Endodermal cell (in vitro differentiated cells): ENCODE data around the gene YIF1A. TPM values are rescaled to one million over a fixed set of nuclear protein-coding genes. Genes with fewer than 3 reads are reported as not detected.

Experiments
- DNase-seq: peaks from one replicate; pipeline ENCODE4 v3.0.0-alpha.2; 2017
- H3K27ac ChIP-seq: 2 replicates; pipeline ENCODE4 v1.5.1; 2013; ENCODE audit warnings: mild to moderate bottlenecking, low read depth, low read length, moderate library complexity
- H3K27me3 ChIP-seq: 2 replicates; pipeline ENCODE4 v1.6.1; 2013; ENCODE audit warnings: mild to moderate bottlenecking, low read length, moderate library complexity; ENCODE audit not compliant: insufficient read depth, control insufficient read depth, poor library complexity, severe bottlenecking
- H3K36me3 ChIP-seq: 2 replicates; pipeline ENCODE4 v1.7.0; 2013; ENCODE audit warnings: mild to moderate bottlenecking, low read length, moderate library complexity; ENCODE audit not compliant: control insufficient read depth, insufficient read depth
- H3K4me1 ChIP-seq: one replicate; pipeline ENCODE4 v1.7.0; 2013; ENCODE audit warnings: low read length; ENCODE audit not compliant: control insufficient read depth, insufficient read depth
- H3K4me3 ChIP-seq: 2 replicates; pipeline ENCODE4 v1.5.1; 2013; ENCODE audit warnings: mild to moderate bottlenecking, low read length, moderate library complexity
- H3K9ac ChIP-seq: 2 replicates; pipeline ENCODE4 v1.6.1; 2013; ENCODE audit warnings: mild to moderate bottlenecking, low read length, moderate library complexity; ENCODE audit not compliant: poor library complexity, severe bottlenecking; ENCODE audit errors: extremely low read depth
- H3K9me3 ChIP-seq: 2 replicates; pipeline ENCODE4 v1.6.1; 2013; ENCODE audit warnings: mild to moderate bottlenecking, low read length, moderate library complexity; ENCODE audit not compliant: control insufficient read depth
- H3K27ac Mint-ChIP-seq: 2 replicates; pipeline ENCODE4 v1.8.0; 2020; ENCODE audit warnings: mixed read lengths
- H3K27me3 Mint-ChIP-seq: 2 replicates; pipeline ENCODE4 v1.8.0; 2021; ENCODE audit warnings: mild to moderate bottlenecking, mixed read lengths; ENCODE audit not compliant: insufficient read depth
- H3K36me3 Mint-ChIP-seq: 2 replicates; pipeline ENCODE4 v1.8.0; 2020; ENCODE audit warnings: low read depth, mixed read lengths
- H3K4me1 Mint-ChIP-seq: 2 replicates; pipeline ENCODE4 v1.8.0; 2020; ENCODE audit warnings: mixed read lengths
- H3K4me3 Mint-ChIP-seq: 2 replicates; pipeline ENCODE4 v1.8.0; 2020; ENCODE audit warnings: mild to moderate bottlenecking, moderate library complexity, mixed read lengths
- H3K9me3 Mint-ChIP-seq: 2 replicates; pipeline ENCODE4 v1.8.0; 2020; ENCODE audit warnings: mild to moderate bottlenecking, mixed read lengths
- WGBS, 2 experiments: methylation state at CpG; one replicate each; pipeline versions ENCODE4 v1.1.5 to v1.1.7; 2013; ENCODE audit warnings: missing lambda C conversion rate in 2 of 2, mixed read lengths in 1 of 2; ENCODE audit not compliant: insufficient coverage in 1 of 2, insufficient read length in 1 of 2; 5-methylcytosine and 5-hydroxymethylcytosine counted together
- total RNA-seq, 2 donors: library from RNA; stranded (reverse); fragmentation: NEBNext Ultra II Directional in 1 of 2; extraction: Animal tissue kit (Norgen Biotek cat#: 25700) in 1 of 2; gene quantifications; 2 replicates in 1 of 2; 3 replicates in 1 of 2; pipeline ENCODE4 v1.2.1, GENCODE V29; 2021
- TF ChIP-seq, protein P1 (sequence below): fragments of 200-600 bp; sonication (generic); conservative IDR thresholded peaks from 2 replicates; pipeline ENCODE4 v1.5.0; 2021; ENCODE audit warnings: antibody characterized with exemption, mild to moderate bottlenecking

Gene YIF1A
- total RNA-seq, 2 donors from 2014 or later, result 70.6 to 80.1 TPM

DNA sequence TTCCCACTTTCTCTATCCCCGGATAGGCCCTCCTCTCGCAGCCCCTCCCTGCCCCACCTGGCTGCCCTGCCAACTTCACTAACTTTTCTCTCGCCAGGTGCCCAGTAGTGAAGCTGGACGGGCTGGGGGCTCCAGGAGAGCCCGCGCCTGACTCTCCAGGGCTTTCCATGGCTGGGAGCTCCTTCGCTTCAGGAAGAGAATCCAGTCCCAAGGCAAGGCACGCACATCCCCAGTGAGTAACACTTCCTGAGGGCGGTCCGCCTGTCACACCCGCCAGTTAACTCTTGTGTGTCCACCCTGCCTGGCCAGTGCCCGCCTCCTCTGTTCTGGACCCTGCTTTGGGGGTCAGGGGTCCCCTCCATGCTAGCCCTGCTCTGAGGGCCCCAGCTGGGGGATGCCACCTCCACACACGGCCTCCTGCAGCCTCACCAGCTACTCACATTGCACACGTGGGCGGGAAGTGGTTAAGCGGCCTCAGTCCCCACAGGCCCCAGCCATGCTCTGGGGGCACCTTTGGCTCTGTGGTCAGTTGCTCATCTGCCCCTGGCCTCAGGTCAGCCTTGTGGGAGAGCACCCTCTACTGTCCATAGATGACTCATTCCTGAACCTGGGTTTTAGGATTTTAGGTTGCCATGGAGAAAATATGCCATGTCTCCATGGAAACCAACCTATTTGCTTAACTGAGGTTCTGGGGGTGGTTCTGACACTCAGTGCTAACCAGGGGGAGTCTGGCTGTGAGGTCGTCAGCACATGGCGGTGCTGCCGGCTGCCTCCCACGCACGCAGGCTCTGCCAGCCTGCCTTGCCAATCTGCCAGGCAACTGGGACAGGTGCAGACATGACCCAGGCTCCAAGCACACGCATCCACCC, 47.5 kb upstream of the YIF1A start, which contains the start of gene RIN1:
RIN1 (minus strand) TSS at position 201 of the 869 bp plus-strand sequence; CDS start at position 169, 32 bp downstream.
- peaks cover 13% of the 10 kb centered on the region for H3K4me1 ChIP-seq
- H3K27ac Mint-ChIP-seq, result peak within 1 kb of the TSS; percentile 13
- peak within 1 kb of the TSS; percentile 50 for H3K27ac ChIP-seq
- peak within 1 kb of the TSS; percentile 63 for H3K4me3 Mint-ChIP-seq
- peak within 1 kb of the TSS; percentile 56 for H3K4me3 ChIP-seq
- peaks cover 8% of the 10 kb centered on the region for H3K4me1 Mint-ChIP-seq
- H3K9me3 ChIP-seq, result no peaks in the 10 kb centered on the region
- TF ChIP-seq, protein P1, sequence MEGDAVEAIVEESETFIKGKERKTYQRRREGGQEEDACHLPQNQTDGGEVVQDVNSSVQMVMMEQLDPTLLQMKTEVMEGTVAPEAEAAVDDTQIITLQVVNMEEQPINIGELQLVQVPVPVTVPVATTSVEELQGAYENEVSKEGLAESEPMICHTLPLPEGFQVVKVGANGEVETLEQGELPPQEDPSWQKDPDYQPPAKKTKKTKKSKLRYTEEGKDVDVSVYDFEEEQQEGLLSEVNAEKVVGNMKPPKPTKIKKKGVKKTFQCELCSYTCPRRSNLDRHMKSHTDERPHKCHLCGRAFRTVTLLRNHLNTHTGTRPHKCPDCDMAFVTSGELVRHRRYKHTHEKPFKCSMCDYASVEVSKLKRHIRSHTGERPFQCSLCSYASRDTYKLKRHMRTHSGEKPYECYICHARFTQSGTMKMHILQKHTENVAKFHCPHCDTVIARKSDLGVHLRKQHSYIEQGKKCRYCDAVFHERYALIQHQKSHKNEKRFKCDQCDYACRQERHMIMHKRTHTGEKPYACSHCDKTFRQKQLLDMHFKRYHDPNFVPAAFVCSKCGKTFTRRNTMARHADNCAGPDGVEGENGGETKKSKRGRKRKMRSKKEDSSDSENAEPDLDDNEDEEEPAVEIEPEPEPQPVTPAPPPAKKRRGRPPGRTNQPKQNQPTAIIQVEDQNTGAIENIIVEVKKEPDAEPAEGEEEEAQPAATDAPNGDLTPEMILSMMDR, result peak; percentile 66
- H3K9ac ChIP-seq, result no peak within 1 kb of the TSS
- H3K9me3 Mint-ChIP-seq, result no peaks in the 10 kb centered on the region
- WGBS, 2 experiments, result 26 to 43% methylated on average over 16 to 22 of the region's 22 CpGs
- DNase-seq, result peak; percentile 86
- H3K27me3 ChIP-seq, result no peaks in the 10 kb centered on the region
- peaks cover 20% of the 10 kb centered on the region for H3K36me3 Mint-ChIP-seq
- H3K27me3 Mint-ChIP-seq, result peaks cover 6% of the 10 kb centered on the region
- peaks cover 26% of the 10 kb centered on the region for H3K36me3 ChIP-seq

DNA sequence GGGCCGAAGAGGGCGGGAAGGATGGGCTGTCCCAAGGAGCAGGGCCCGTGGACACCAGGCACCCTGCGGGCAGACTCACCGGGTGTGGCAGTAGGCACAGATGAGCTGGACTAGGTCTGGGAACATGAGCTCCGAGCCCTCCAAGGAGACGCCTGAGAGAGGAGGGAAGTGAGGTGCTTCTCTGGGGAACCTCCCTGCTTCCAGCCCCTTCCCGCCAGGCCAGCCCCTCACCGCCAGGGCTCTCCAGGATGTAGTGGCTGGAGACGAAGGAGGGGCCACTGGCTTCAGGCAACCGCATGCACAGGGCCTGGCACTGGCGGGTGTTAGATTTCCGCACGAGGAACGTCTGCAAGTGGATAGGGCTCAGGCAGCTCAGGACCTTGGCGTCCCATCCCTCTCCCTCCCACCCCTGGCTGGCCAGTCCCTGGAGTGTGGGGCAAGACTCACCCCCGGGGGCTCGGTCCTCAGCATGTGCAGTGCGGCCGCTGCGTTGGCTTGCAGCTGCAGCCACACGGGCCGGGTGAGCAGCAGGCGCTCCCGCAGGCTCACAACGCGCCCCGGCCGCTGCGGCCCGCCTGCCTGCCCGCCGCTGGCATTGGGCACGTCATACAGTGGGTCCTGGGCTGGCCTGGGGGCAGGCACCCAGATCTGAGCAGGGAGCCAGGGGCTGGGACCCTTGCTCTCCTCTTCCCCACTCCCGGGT, 46.7 kb upstream of the YIF1A start:
- peaks cover 13% of the 10 kb centered on the region for H3K4me1 ChIP-seq
- peaks cover 18% of the 10 kb centered on the region for H3K36me3 ChIP-seq
- Mint-ChIP-seq H3K4me3 (peak overlapping the region; percentile 63), H3K27me3 (peaks cover 6% of the 10 kb centered on the region), H3K9me3 (no peaks in the 10 kb centered on the region), H3K4me1 (peaks cover 8% of the 10 kb centered on the region), H3K36me3 (peaks cover 13% of the 10 kb centered on the region), H3K27ac (no peak overlapping the region)
- peak overlapping the region; percentile 56 for H3K4me3 ChIP-seq
- 31 to 45% methylated on average over 25 to 35 of the region's 35 CpGs for WGBS, 2 experiments
- no peak overlapping the region for H3K27ac ChIP-seq
- peak; percentile 81 for DNase-seq
- H3K27me3 ChIP-seq, result no peaks in the 10 kb centered on the region
- H3K9ac ChIP-seq, result no peak overlapping the region
- no peaks in the 10 kb centered on the region for H3K9me3 ChIP-seq
- TF ChIP-seq, protein P1, result no peak

DNA sequence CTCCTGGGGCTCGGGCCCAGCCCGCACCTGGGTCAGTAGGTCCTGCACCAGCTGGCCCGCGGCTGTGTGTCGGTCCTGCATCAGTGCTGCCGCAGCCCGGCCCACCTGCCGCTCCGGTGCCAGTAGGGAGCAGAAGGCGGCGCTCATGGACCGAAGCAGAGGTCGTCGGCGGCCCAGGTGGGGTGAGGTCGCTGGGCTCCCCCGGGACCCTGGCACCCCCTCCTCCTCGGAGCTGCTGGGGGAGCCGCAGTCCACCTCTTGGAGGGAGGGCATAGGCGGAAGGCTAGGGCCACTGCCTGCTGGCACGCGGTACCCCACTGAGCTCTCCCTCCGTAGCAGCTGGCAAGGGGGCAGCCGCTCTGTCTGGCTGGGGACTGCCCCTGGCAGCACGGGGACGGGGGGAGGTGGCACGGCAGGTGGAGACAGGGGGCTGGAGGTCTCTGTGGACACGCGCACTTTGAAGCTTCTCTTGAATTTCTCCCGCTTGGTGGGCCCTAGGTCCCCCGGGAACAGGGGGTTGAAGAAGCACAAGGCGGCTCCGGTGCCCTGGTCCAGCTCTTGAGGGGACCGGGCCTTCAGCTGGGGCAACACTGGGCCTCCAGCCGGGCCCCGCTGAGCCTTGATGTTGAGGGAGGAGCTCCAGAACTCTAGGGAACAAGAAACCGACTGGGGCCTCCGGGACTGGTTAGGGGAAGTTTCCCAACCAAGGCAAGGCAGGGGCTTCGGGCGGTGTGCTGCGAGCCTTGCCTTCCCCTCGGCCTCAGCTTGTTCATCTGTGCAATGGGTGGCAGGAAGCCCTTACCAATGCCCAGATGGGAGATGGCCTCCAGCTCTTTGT, 45.9 kb upstream of the YIF1A start:
- H3K27me3 Mint-ChIP-seq, result peaks cover 6% of the 10 kb centered on the region
- no peaks in the 10 kb centered on the region for H3K9me3 ChIP-seq
- peaks cover 13% of the 10 kb centered on the region for H3K4me1 ChIP-seq

More for the DNA sequence above, 45.9 kb upstream of the YIF1A start:
- TF ChIP-seq, protein P1, result no peak
- Histone ChIP-seq H3K36me3 (peaks cover 10% of the 10 kb centered on the region), H3K27me3 (no peaks in the 10 kb centered on the region), H3K4me3 (no peak overlapping the region), H3K9ac (no peak overlapping the region), H3K27ac (no peak overlapping the region)
- peaks cover 13% of the 10 kb centered on the region for H3K36me3 Mint-ChIP-seq
- 89 to 90% methylated on average over 20 to 42 of the region's 42 CpGs for WGBS, 2 experiments
- H3K4me3 Mint-ChIP-seq, result peak overlapping the region; percentile 63
- no peak for DNase-seq
- no peak overlapping the region for H3K27ac Mint-ChIP-seq
- no peaks in the 10 kb centered on the region for H3K9me3 Mint-ChIP-seq
- peaks cover 8% of the 10 kb centered on the region for H3K4me1 Mint-ChIP-seq
